ENCODE data around the gene GPSM1. TPM values are rescaled to one million over a fixed set of nuclear protein-coding genes. Genes with fewer than 3 reads are reported as not detected.

GPSM1 gene
- total and polyA plus RNA-seq, 4 donors: 29.2 to 116 (median 92.1) TPM

- Histone ChIP-seq H3K27ac (ENCODE audit: low read depth, low read length) (no peak overlapping the region), H3K4me3 (ENCODE audit: low read depth, low read length) (no peak overlapping the region), H3K4me1 (ENCODE audit: control insufficient read depth, insufficient read depth, low read length) (peaks cover 9% of the 10 kb centered on the region), H3K36me3 (ENCODE audit: control insufficient read depth, insufficient read depth, low read length) (no peaks in the 10 kb centered on the region), H3K27me3 (ENCODE audit: control insufficient read depth, insufficient read depth, low read length) (no peaks in the 10 kb centered on the region), H3K9me3 (ENCODE audit: control insufficient read depth, insufficient read depth, low read length) (no peaks in the 10 kb centered on the region)
- DNase-seq (ENCODE audit: low read depth in 4 of 6, low spot score in 6 of 6): peak; percentile 44 to 91 (median 63)
- 26% methylated on average over 28 of the region's 32 CpGs for WGBS (ENCODE audit: insufficient coverage)
These were observed 43.8 kb upstream of the GPSM1 start for GRCh38 chr9:136283291-136284235.

GRCh38 chr9:136284311-136284710 lies 43.0 kb upstream of the GPSM1 start:
- H3K27ac ChIP-seq (ENCODE audit: low read depth, low read length): no peak overlapping the region
- 71% methylated on average over 22 of the region's 22 CpGs for WGBS (ENCODE audit: insufficient coverage)
- peaks cover 9% of the 10 kb centered on the region for H3K4me1 ChIP-seq (ENCODE audit: control insufficient read depth, insufficient read depth, low read length)
- H3K36me3 ChIP-seq (ENCODE audit: control insufficient read depth, insufficient read depth, low read length): no peaks in the 10 kb centered on the region
- H3K4me3 ChIP-seq (ENCODE audit: low read depth, low read length): no peak overlapping the region
- H3K9me3 ChIP-seq (ENCODE audit: control insufficient read depth, insufficient read depth, low read length): no peaks in the 10 kb centered on the region
- no peak for DNase-seq (ENCODE audit: low read depth in 4 of 6, low spot score in 6 of 6)
- H3K27me3 ChIP-seq (ENCODE audit: control insufficient read depth, insufficient read depth, low read length): no peaks in the 10 kb centered on the region

GRCh38 chr9:136284951-136285350 lies 42.4 kb upstream of the GPSM1 start:
- Histone ChIP-seq H3K36me3 (ENCODE audit: control insufficient read depth, insufficient read depth, low read length) (no peaks in the 10 kb centered on the region), H3K27me3 (ENCODE audit: control insufficient read depth, insufficient read depth, low read length) (no peaks in the 10 kb centered on the region), H3K4me1 (ENCODE audit: control insufficient read depth, insufficient read depth, low read length) (peaks cover 9% of the 10 kb centered on the region), H3K27ac (ENCODE audit: low read depth, low read length) (no peak overlapping the region), H3K4me3 (ENCODE audit: low read depth, low read length) (no peak overlapping the region), H3K9me3 (ENCODE audit: control insufficient read depth, insufficient read depth, low read length) (no peaks in the 10 kb centered on the region)
- no peak for DNase-seq (ENCODE audit: low read depth in 4 of 6, low spot score in 6 of 6)
- WGBS (ENCODE audit: insufficient coverage): 89% methylated on average over 19 of the region's 19 CpGs

- WGBS (ENCODE audit: insufficient coverage): 85% methylated on average over 27 of the region's 28 CpGs
- no peak for DNase-seq (ENCODE audit: low read depth in 4 of 6, low spot score in 6 of 6)
- peaks cover 9% of the 10 kb centered on the region for H3K4me1 ChIP-seq (ENCODE audit: control insufficient read depth, insufficient read depth, low read length)
- H3K36me3 ChIP-seq (ENCODE audit: control insufficient read depth, insufficient read depth, low read length): peaks cover 1% of the 10 kb centered on the region
- no peaks in the 10 kb centered on the region for H3K9me3 ChIP-seq (ENCODE audit: control insufficient read depth, insufficient read depth, low read length)
- H3K27ac ChIP-seq (ENCODE audit: low read depth, low read length): no peak overlapping the region
- no peaks in the 10 kb centered on the region for H3K27me3 ChIP-seq (ENCODE audit: control insufficient read depth, insufficient read depth, low read length)
- H3K4me3 ChIP-seq (ENCODE audit: low read depth, low read length): no peak overlapping the region
These were observed 41.6 kb upstream of the GPSM1 start for GRCh38 chr9:136285501-136286358.

GRCh38 chr9:136286359-136286986 lies 40.9 kb upstream of the GPSM1 start:
- Histone ChIP-seq H3K27ac (ENCODE audit: low read depth, low read length) (no peak overlapping the region), H3K36me3 (ENCODE audit: control insufficient read depth, insufficient read depth, low read length) (peaks cover 4% of the 10 kb centered on the region), H3K4me1 (ENCODE audit: control insufficient read depth, insufficient read depth, low read length) (peaks cover 14% of the 10 kb centered on the region), H3K4me3 (ENCODE audit: low read depth, low read length) (no peak overlapping the region), H3K9me3 (ENCODE audit: control insufficient read depth, insufficient read depth, low read length) (no peaks in the 10 kb centered on the region), H3K27me3 (ENCODE audit: control insufficient read depth, insufficient read depth, low read length) (no peaks in the 10 kb centered on the region)
- WGBS (ENCODE audit: insufficient coverage): 81% methylated on average over 30 of the region's 30 CpGs
- no peak for DNase-seq (ENCODE audit: low read depth in 4 of 6, low spot score in 6 of 6)

GRCh38 chr9:136286987-136287379 lies 40.4 kb upstream of the GPSM1 start:
- no peaks in the 10 kb centered on the region for H3K27me3 ChIP-seq (ENCODE audit: control insufficient read depth, insufficient read depth, low read length)
- H3K4me3 ChIP-seq (ENCODE audit: low read depth, low read length): no peak overlapping the region
- no peak overlapping the region for H3K27ac ChIP-seq (ENCODE audit: low read depth, low read length)
- H3K9me3 ChIP-seq (ENCODE audit: control insufficient read depth, insufficient read depth, low read length): no peaks in the 10 kb centered on the region
- DNase-seq (ENCODE audit: low read depth in 4 of 6, low spot score in 6 of 6): no peak
- 92% methylated on average over 13 of the region's 13 CpGs for WGBS (ENCODE audit: insufficient coverage)
- H3K4me1 ChIP-seq (ENCODE audit: control insufficient read depth, insufficient read depth, low read length): peaks cover 19% of the 10 kb centered on the region
- peaks cover 4% of the 10 kb centered on the region for H3K36me3 ChIP-seq (ENCODE audit: control insufficient read depth, insufficient read depth, low read length)

GRCh38 chr9:136287960-136288753 lies 39.2 kb upstream of the GPSM1 start:
- Histone ChIP-seq H3K27me3 (ENCODE audit: control insufficient read depth, insufficient read depth, low read length) (no peaks in the 10 kb centered on the region), H3K36me3 (ENCODE audit: control insufficient read depth, insufficient read depth, low read length) (peaks cover 4% of the 10 kb centered on the region), H3K9me3 (ENCODE audit: control insufficient read depth, insufficient read depth, low read length) (no peaks in the 10 kb centered on the region), H3K4me3 (ENCODE audit: low read depth, low read length) (no peak overlapping the region), H3K4me1 (ENCODE audit: control insufficient read depth, insufficient read depth, low read length) (peaks cover 26% of the 10 kb centered on the region), H3K27ac (ENCODE audit: low read depth, low read length) (no peak overlapping the region)
- DNase-seq (ENCODE audit: low read depth in 4 of 6, low spot score in 6 of 6): no peak
- 47% methylated on average over 19 of the region's 21 CpGs for WGBS (ENCODE audit: insufficient coverage)

GRCh38 chr9:136289651-136290507 lies 37.5 kb upstream of the GPSM1 start:
- H3K27ac ChIP-seq (ENCODE audit: low read depth, low read length): no peak overlapping the region
- WGBS (ENCODE audit: insufficient coverage): 93% methylated on average over 30 of the region's 30 CpGs
- no peaks in the 10 kb centered on the region for H3K27me3 ChIP-seq (ENCODE audit: control insufficient read depth, insufficient read depth, low read length)
- H3K36me3 ChIP-seq (ENCODE audit: control insufficient read depth, insufficient read depth, low read length): peaks cover 4% of the 10 kb centered on the region
- H3K4me1 ChIP-seq (ENCODE audit: control insufficient read depth, insufficient read depth, low read length): peaks cover 19% of the 10 kb centered on the region
- H3K4me3 ChIP-seq (ENCODE audit: low read depth, low read length): no peak overlapping the region
- DNase-seq (ENCODE audit: low read depth in 4 of 6, low spot score in 6 of 6): no peak
- H3K9me3 ChIP-seq (ENCODE audit: control insufficient read depth, insufficient read depth, low read length): no peaks in the 10 kb centered on the region
